Astrocyte of the spinal cord (primary cell): ENCODE measurements around the gene NBPF4.

Experiments used
- DNase-seq: peaks from one replicate; pipeline ENCODE4 v3.0.0; 2011; ENCODE audit warnings: low read depth, low spot score
- H3K4me3 ChIP-seq: 2 replicates; pipeline ENCODE4 v1.5.1; 2011; ENCODE audit warnings: low read depth, mild to moderate bottlenecking, low read length, moderate library complexity
- in situ Hi-C: cut with HindIII; loops from 2 replicates; pipeline ENCODE4 v1.10.0; 2017; ENCODE audit warnings: low sequenced_read_pairs
- TF ChIP-seq, protein P1 (sequence below): IDR thresholded peaks from 2 replicates; pipeline ENCODE4 v1.5.1; 2012; ENCODE audit warnings: low read depth, mild to moderate bottlenecking, low read length, inconsistent platforms

The NBPF4 gene

DNA sequence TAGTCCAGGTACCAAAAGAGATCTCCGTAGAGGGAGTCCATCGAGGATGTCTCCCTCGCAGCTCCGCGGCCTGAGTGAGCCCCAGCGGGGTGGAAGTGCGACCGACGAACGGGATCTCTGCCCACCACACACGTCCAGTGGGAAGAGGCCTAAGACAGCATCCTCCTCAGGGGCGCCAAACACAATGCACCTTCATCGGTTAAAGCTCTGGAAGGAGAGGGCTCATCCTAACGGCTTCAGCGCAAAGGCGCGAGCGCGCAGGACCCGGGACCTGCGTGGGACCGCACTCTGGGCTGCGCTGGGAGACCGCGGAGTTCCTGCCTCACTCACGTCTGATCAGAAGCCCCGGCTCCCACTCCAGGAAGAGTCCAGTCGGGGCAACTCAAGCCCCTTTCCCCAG lies 51.3 kb downstream of the NBPF4 start:
- TF ChIP-seq, protein P1, sequence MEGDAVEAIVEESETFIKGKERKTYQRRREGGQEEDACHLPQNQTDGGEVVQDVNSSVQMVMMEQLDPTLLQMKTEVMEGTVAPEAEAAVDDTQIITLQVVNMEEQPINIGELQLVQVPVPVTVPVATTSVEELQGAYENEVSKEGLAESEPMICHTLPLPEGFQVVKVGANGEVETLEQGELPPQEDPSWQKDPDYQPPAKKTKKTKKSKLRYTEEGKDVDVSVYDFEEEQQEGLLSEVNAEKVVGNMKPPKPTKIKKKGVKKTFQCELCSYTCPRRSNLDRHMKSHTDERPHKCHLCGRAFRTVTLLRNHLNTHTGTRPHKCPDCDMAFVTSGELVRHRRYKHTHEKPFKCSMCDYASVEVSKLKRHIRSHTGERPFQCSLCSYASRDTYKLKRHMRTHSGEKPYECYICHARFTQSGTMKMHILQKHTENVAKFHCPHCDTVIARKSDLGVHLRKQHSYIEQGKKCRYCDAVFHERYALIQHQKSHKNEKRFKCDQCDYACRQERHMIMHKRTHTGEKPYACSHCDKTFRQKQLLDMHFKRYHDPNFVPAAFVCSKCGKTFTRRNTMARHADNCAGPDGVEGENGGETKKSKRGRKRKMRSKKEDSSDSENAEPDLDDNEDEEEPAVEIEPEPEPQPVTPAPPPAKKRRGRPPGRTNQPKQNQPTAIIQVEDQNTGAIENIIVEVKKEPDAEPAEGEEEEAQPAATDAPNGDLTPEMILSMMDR, result no peak
- H3K4me3 ChIP-seq, result no peak overlapping the region
- in situ Hi-C loops, result no loop called here
- DNase-seq, result no peak

- H3K4me3 ChIP-seq, result no peak overlapping the region
- DNase-seq, result no peak
- in situ Hi-C loops, result no loop called here
- TF ChIP-seq, protein P1, result no peak
Observed at GRCh38 chr1:108190686-108191416, 53.0 kb downstream of the NBPF4 start.

DNA sequence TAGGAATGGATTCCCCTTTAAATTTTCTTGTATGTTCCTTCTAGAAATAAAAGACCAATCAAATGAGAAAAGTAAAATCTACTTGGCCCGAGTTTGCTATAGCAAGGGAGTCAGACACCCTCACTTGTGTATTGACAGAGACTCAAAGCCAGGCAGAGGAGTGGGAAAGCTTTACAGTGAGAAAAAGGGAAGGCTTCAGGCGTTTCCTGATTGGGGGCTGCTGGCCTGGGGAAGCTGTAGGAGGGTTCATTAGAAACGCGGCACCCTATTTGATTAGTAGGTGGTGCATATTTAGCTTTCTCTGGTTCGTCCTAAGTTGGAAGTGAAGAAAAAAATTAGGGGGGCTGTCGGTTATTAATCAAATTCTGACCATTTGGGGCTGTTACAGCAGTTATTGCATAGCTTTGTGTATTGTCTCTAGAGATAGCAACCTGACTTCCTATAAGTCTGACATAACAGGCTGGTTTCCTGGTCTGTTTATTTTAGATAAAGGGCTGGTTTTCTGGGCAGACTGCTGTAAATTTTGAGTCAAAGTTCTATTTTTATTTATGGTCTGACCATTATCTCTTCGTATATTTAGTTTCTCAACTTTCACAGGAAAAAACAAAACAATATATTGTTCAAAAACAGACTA lies 53.8 kb downstream of the NBPF4 start:
- in situ Hi-C loops, result no loop called here
- DNase-seq, result no peak
- TF ChIP-seq, protein P1, result no peak
- no peak overlapping the region for H3K4me3 ChIP-seq

DNA sequence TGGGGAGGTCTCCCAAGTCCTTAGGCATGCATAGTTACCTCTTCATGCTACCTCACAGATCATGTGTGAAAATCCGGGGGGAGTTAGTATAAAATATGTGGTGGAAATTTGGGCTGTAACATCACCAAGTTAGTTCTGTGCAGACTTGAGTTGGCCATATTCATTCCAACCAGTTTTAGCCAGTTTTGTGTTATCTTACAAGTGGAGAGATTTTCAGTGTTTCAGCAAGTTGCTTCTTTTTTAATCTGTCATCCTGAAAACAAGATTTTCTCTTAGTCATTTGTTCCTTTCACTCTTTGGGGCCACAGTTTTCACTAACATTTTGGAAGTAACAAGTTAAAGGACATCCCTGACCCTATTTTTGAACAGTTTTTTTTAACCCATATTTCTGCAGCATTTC lies 55.1 kb downstream of the NBPF4 start:
- TF ChIP-seq, protein P1, result no peak
- in situ Hi-C loops, result no loop called here
- H3K4me3 ChIP-seq, result no peak overlapping the region
- DNase-seq, result no peak

GRCh38 chr1:108182959-108183700 lies 60.7 kb downstream of the NBPF4 start:
- DNase-seq, result no peak
- TF ChIP-seq, protein P1, result no peak
- no peak overlapping the region for H3K4me3 ChIP-seq
- in situ Hi-C loops, result no loop called here

DNA sequence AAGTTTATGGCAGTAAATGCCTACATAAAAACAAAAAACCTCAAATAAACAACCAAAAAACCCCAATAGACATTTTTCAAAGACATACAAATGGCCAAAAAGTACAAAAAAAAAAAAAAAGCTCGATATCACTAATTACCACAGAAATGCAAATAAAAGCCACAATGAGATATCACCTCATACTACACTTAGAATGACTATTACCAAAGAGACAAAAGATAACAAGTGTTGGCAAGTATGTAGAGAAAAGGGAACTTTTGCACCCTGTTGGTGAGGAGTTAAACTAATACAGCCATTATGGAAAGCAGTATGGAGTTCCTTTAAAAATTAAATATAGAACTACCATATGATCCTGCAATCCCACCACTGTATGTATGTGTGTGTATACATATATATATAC lies 64.9 kb downstream of the NBPF4 start:
- in situ Hi-C loops, result no loop called here
- TF ChIP-seq, protein P1, result no peak
- DNase-seq, result no peak
- no peak overlapping the region for H3K4me3 ChIP-seq
